Pancreas (tissue), 10 donors: ENCODE results near the gene ETS1. TPM values are rescaled to one million over a fixed set of nuclear protein-coding genes. Genes with fewer than 3 reads are reported as not detected.

Experiments
- ATAC-seq, 4 donors: fragments of 200-7000 bp; cut with Tn5 transposase; one replicate each; pipeline versions ENCODE4 v1.8.0 to v1.9.1; 2020; ENCODE audit warnings: mild to moderate bottlenecking in 4 of 4, moderate library complexity in 4 of 4
- DNase-seq, 6 donors: peaks; one replicate each; pipeline ENCODE4 v3.0.0-alpha.2; 2020
- FAIRE-seq: peaks from 2 replicates; lab custom pipeline; 2012; peaks lifted over from hg19 to GRCh38; lab: Jason Lieb, UNC
- H3K27ac ChIP-seq, 4 donors: fragments of 200-600 bp; sonication (generic); 1 replicate in 3 of 4; 2 replicates in 1 of 4; pipeline versions ENCODE4 v1.5.0 to v1.8.0; 2020
- H3K27me3 ChIP-seq, 4 donors: fragments of 200-600 bp; one replicate each; pipeline ENCODE4 v1.8.0; 2021
- H3K36me3 ChIP-seq, 3 donors: fragments of 200-600 bp; sonication (generic) in 1 of 3; one replicate each; pipeline versions ENCODE4 v1.5.0 to v1.8.0; 2020 to 2021
- H3K4me1 ChIP-seq, 3 donors: fragments of 200-600 bp; one replicate each; pipeline ENCODE4 v1.8.0; 2021
- H3K4me3 ChIP-seq, 4 donors: fragments of 200-600 bp; sonication (generic) in 2 of 4; one replicate each; pipeline versions ENCODE4 v1.5.0 to v1.8.0; 2020 to 2021
- H3K9me3 ChIP-seq, 4 donors: fragments of 200-600 bp; one replicate each; pipeline ENCODE4 v1.8.0; 2021
- CTCF ChIP-seq, 4 donors: fragments of 200-600 bp; sonication (generic) in 3 of 4; IDR thresholded peaks; one replicate each; pipeline versions ENCODE4 v1.5.0 to v1.8.0; 2021; ENCODE audit warnings: antibody characterized with exemption in 4 of 4
- WGBS, 2 donors: extraction: QIAGEN DNeasy Blood & Tissue Kit; methylation state at CpG; one replicate each; pipeline ENCODE4 v1.1.7; 2013; 5-methylcytosine and 5-hydroxymethylcytosine counted together
- intact Hi-C, 3 donors: fragments of 100-400 bp; cut with DNase I; formaldehyde crosslinking; loops; one replicate each; pipeline versions ENCODE4 v1.11.1 to v1.14.2; 2022
- polyA plus RNA-seq, 2 donors: library from polyadenylated mRNA; stranded (reverse); fragments of 200-250 nt; gene quantifications; one replicate each; pipeline ENCODE4 v1.2.3, GENCODE V29; 2013
- total RNA-seq, 6 donors: library from RNA; stranded (reverse); fragmentation: NEBNext Ultra II Directional in 4 of 6; extraction: Animal tissue kit (Norgen Biotek cat#: 25700) in 4 of 6; gene quantifications; one replicate each; pipeline versions ENCODE4 v1.2.1 to v1.2.4, GENCODE V29; 2021 to 2023
- donor health status: healthy with polysubstance abuse.
- donor health status: DM: no; HTN: no; CAD: no; lungs with moderate emphysema.
- donor health status: DM: no; HTN: no; CAD: no.
- donor health status: control.
- donor health status: control.
- donor health status: Bipolar disorder and iron deficiency.
- donor health status: DM: yes; HTN: yes; CAD: no.
- donor health status: DM: no; HTN: no; CAD: no.
- donor health status: DM: no; HTN: no; CAD: no.
- donor health status: DM: yes; HTN: yes; CAD: no.

The ETS1 gene
- total and polyA plus RNA-seq, 8 donors, result 5.4 to 26.6 (median 13.0) TPM

- DNase-seq, result no peak
- TF ChIP-seq CTCF (IDR thresholded peaks at IDR 0.05), result no peak
- Histone ChIP-seq H3K4me1 (peaks cover 0 to 24% (median 6%) of the 10 kb centered on the region in 3 donors), H3K27me3 (no peaks in the 10 kb centered on the region), H3K27ac (no peak overlapping the region), H3K36me3 (peaks cover 0 to 9% (median 0%) of the 10 kb centered on the region in 3 donors), H3K4me3 (no peak overlapping the region), H3K9me3 (no peaks in the 10 kb centered on the region)
- intact Hi-C loops, result no loop called here
- FAIRE-seq, result no peak
- no peak for ATAC-seq
These were observed 108.2 kb downstream of the ETS1 start for GRCh38 chr11:128479144-128479543.

- H3K27ac ChIP-seq, result no peak overlapping the region
- FAIRE-seq, result no peak
These were observed 109.1 kb downstream of the ETS1 start for GRCh38 chr11:128478305-128478704.

GRCh38 chr11:128477811-128478210 lies 109.5 kb downstream of the ETS1 start:
- TF ChIP-seq CTCF (IDR thresholded peaks at IDR 0.05), result no peak
- Histone ChIP-seq H3K4me1 (peaks cover 0 to 24% (median 6%) of the 10 kb centered on the region in 3 donors), H3K27me3 (no peaks in the 10 kb centered on the region), H3K9me3 (no peaks in the 10 kb centered on the region), H3K4me3 (no peak overlapping the region), H3K36me3 (peaks cover 0 to 9% (median 0%) of the 10 kb centered on the region in 3 donors), H3K27ac (no peak overlapping the region)
- 97% methylated on average over 1 of the region's 1 CpG for WGBS, 2 donors
- ATAC-seq (no peak), FAIRE-seq (no peak), DNase-seq (no peak)
- intact Hi-C loops, result no loop called here

More at GRCh38 chr11:128478305-128478704, 109.1 kb downstream of the ETS1 start:
- H3K36me3 ChIP-seq, result peaks cover 0 to 9% (median 0%) of the 10 kb centered on the region in 3 donors
- DNase-seq (no peak), ATAC-seq (no peak)
- intact Hi-C loops, result no loop called here
- no peaks in the 10 kb centered on the region for H3K9me3 ChIP-seq
- H3K27me3 ChIP-seq, result no peaks in the 10 kb centered on the region
- no peak for TF ChIP-seq CTCF (IDR thresholded peaks at IDR 0.05)
- H3K4me1 ChIP-seq, result peaks cover 0 to 24% (median 6%) of the 10 kb centered on the region in 3 donors
- H3K4me3 ChIP-seq, result no peak overlapping the region

GRCh38 chr11:128477278-128477677 lies 110.1 kb downstream of the ETS1 start:
- H3K4me1 ChIP-seq, result peaks cover 0 to 28% (median 6%) of the 10 kb centered on the region in 3 donors
- FAIRE-seq (no peak), DNase-seq (no peak), ATAC-seq (no peak)
- 96 to 97% methylated on average over 3 of the region's 3 CpGs for WGBS, 2 donors
- H3K4me3 ChIP-seq, result no peak overlapping the region
- no peak overlapping the region for H3K27ac ChIP-seq
- no peaks in the 10 kb centered on the region for H3K27me3 ChIP-seq
- intact Hi-C loops, result no loop called here
- TF ChIP-seq CTCF (IDR thresholded peaks at IDR 0.05), result no peak
- no peaks in the 10 kb centered on the region for H3K9me3 ChIP-seq
- peaks cover 0 to 9% (median 0%) of the 10 kb centered on the region in 3 donors for H3K36me3 ChIP-seq

GRCh38 chr11:128476729-128477128 lies 110.6 kb downstream of the ETS1 start:
- Histone ChIP-seq H3K9me3 (no peaks in the 10 kb centered on the region), H3K27me3 (no peaks in the 10 kb centered on the region), H3K27ac (no peak overlapping the region), H3K36me3 (peaks cover 0 to 9% (median 0%) of the 10 kb centered on the region in 3 donors), H3K4me3 (no peak overlapping the region), H3K4me1 (peaks cover 0 to 30% (median 6%) of the 10 kb centered on the region in 3 donors)
- no peak for TF ChIP-seq CTCF (IDR thresholded peaks at IDR 0.05)
- FAIRE-seq (no peak), DNase-seq (no peak), ATAC-seq (peak in 1 of 4 donors; percentile 14)
- intact Hi-C loops, result no loop called here
- WGBS, 2 donors, result 86 to 89% methylated on average over 7 of the region's 7 CpGs
